ENCODE data around the gene RPS6KB2. TPM values are rescaled to one million over a fixed set of nuclear protein-coding genes. Genes with fewer than 3 reads are reported as not detected.

The RPS6KB2 gene
- total RNA-seq, 1 donor, result 36.9 TPM

- H4K20me1 ChIP-seq (ENCODE audit: insufficient read depth, low read length), result peaks cover 5% of the 10 kb centered on the region
- H3K27me3 ChIP-seq (ENCODE audit: insufficient read depth, low read length), result peaks cover 56% of the 10 kb centered on the region
- DNase-seq (ENCODE audit: insufficient read length, low spot score, missing footprints), result no peak
- H3K4me3 ChIP-seq (ENCODE audit: insufficient read depth, low read length), result no peak overlapping the region
- H3K4me1 ChIP-seq (ENCODE audit: insufficient read depth, low read length), result peaks cover 3% of the 10 kb centered on the region
- H2AFZ ChIP-seq (ENCODE audit: low read length), result no peak overlapping the region
- no peak overlapping the region for H3K4me2 ChIP-seq (ENCODE audit: insufficient read depth, low read length)
- no peaks in the 10 kb centered on the region for H3K36me3 ChIP-seq (ENCODE audit: insufficient read depth, low read length)
- no peaks in the 10 kb centered on the region for H3K79me2 ChIP-seq (ENCODE audit: insufficient read depth, low read length)
- H3K9me3 ChIP-seq (ENCODE audit: low read depth, low read length), result no peaks in the 10 kb centered on the region
- no peak overlapping the region for H3K27ac ChIP-seq (ENCODE audit: low read depth, low read length)
- TF ChIP-seq CTCF (IDR thresholded peaks at IDR 0.05; ENCODE audit: extremely low read depth, low read depth, low read length), result no peak
Observed at GRCh38 chr11:67413266-67413849, 14.9 kb upstream of the RPS6KB2 start.

- Histone ChIP-seq H4K20me1 (ENCODE audit: insufficient read depth, low read length) (peaks cover 5% of the 10 kb centered on the region), H3K36me3 (ENCODE audit: insufficient read depth, low read length) (no peaks in the 10 kb centered on the region), H3K27me3 (ENCODE audit: insufficient read depth, low read length) (peaks cover 33% of the 10 kb centered on the region), H3K4me2 (ENCODE audit: insufficient read depth, low read length) (peak within 1 kb of the TSS; percentile 58), H3K79me2 (ENCODE audit: insufficient read depth, low read length) (no peaks in the 10 kb centered on the region), H3K4me1 (ENCODE audit: insufficient read depth, low read length) (peaks cover 3% of the 10 kb centered on the region), H3K27ac (ENCODE audit: low read depth, low read length) (no peak within 1 kb of the TSS), H3K4me3 (ENCODE audit: insufficient read depth, low read length) (peak within 1 kb of the TSS; percentile 48), H3K9me3 (ENCODE audit: low read depth, low read length) (no peaks in the 10 kb centered on the region), H2AFZ (ENCODE audit: low read length) (peak within 1 kb of the TSS; percentile 37)
- TF ChIP-seq CTCF (IDR thresholded peaks at IDR 0.05; ENCODE audit: extremely low read depth, low read depth, low read length), result no peak
- no peak for DNase-seq (ENCODE audit: insufficient read length, low spot score, missing footprints)
Observed at GRCh38 chr11:67415501-67416304, 12.6 kb upstream of the RPS6KB2 start, which contains the start of gene CARNS1. CARNS1 (plus strand) TSS chr11:67415678; CDS start chr11:67416200, 522 bp downstream.

- Histone ChIP-seq H3K4me3 (ENCODE audit: insufficient read depth, low read length) (no peak overlapping the region), H4K20me1 (ENCODE audit: insufficient read depth, low read length) (peaks cover 5% of the 10 kb centered on the region), H3K27ac (ENCODE audit: low read depth, low read length) (no peak overlapping the region), H3K79me2 (ENCODE audit: insufficient read depth, low read length) (no peaks in the 10 kb centered on the region), H3K4me1 (ENCODE audit: insufficient read depth, low read length) (peaks cover 3% of the 10 kb centered on the region), H3K27me3 (ENCODE audit: insufficient read depth, low read length) (peaks cover 23% of the 10 kb centered on the region), H3K36me3 (ENCODE audit: insufficient read depth, low read length) (no peaks in the 10 kb centered on the region), H2AFZ (ENCODE audit: low read length) (no peak overlapping the region), H3K9me3 (ENCODE audit: low read depth, low read length) (no peaks in the 10 kb centered on the region), H3K4me2 (ENCODE audit: insufficient read depth, low read length) (no peak overlapping the region)
- TF ChIP-seq CTCF (IDR thresholded peaks at IDR 0.05; ENCODE audit: extremely low read depth, low read depth, low read length), result no peak
- DNase-seq (ENCODE audit: insufficient read length, low spot score, missing footprints), result no peak
Observed at GRCh38 chr11:67416416-67417335, 11.6 kb upstream of the RPS6KB2 start.

All from osteoblast (primary cell).